NCI-H2081 treated with DMSO at 0.1 percent for 48 hours (cell line): ENCODE measurements around the gene ULK1.
"Not testable (repeated sequence)": the region's sequence is repeated elsewhere in the genome, so short reads cannot be mapped to it uniquely, and the experiment has no call there.

Source experiments
- DNase-seq: peaks from one replicate; lab custom pipeline; 2025; lab: John Stamatoyannopoulos, UW

The ULK1 gene

DNA sequence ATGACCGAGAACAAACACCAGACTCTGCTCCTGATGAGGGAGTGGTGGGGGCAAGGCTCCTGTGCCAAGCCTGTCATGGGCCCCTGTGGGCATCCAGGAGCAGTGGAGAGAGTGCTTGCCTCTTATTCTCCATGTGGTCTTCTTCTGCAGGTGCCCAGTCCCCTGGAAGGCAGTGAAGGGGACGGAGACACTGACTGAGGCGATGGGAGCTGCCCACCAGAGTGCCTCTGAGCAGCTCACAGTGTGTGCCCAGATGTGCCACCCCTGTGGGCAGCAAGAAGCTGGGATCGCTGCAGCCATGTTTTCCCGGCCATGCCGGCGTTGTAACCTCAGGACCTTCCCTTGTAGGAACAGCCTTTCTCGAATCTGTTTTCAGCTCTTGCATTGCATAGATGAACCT lies 49.0 kb downstream of the ULK1 start:
- no peak for DNase-seq

DNA sequence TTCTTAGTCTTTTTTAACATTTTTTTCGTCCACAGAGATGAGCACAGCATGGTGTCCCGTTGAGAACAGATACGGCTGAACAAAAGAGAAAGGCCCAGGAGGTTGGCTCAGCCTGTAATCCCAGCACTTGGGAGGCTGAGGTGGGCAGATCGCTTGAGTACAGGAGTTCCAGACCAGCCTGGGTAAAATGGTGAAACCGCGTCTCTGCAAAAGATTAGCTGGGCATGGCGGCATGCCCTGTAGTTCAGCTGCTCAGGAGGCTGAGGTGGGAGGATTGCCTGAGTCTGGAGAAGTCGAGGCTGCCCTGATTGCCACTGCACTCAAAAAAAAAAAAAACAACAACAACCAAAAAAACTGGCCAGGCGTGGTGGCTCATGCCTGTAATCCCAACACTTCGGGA lies 49.5 kb downstream of the ULK1 start:
- no peak for DNase-seq

DNA sequence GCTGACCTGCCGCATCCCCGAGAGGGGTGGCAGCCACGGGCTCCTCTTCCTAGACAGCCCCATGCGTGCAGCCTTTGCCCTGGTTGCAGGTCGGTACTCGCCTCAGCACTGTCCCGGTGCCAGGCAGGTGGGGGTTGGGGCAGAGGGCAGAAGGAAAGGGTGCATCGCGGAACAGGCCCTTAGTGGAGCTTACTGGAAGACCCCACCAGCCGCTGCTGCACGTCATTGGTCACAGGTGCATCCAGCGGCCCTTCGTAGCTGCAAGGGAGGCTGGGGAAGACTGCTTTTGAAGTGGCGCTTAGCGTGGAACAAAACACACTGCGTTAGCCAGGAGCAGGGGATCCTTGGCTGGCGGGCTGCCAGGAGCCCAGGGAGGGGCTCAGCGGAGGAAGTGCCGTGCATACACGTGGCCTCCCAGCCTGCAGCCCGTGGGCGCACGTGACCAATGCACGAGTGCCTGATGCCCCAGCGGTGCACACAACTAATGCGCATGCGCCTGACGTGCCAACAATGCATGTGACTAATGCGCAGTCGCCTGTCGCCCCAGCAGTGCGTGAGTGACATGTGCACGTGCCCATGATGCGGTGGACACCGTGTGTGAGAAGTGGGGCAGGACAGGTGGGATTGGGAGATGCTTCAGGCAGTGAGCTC lies 50.3 kb downstream of the ULK1 start:
- no peak for DNase-seq

DNA sequence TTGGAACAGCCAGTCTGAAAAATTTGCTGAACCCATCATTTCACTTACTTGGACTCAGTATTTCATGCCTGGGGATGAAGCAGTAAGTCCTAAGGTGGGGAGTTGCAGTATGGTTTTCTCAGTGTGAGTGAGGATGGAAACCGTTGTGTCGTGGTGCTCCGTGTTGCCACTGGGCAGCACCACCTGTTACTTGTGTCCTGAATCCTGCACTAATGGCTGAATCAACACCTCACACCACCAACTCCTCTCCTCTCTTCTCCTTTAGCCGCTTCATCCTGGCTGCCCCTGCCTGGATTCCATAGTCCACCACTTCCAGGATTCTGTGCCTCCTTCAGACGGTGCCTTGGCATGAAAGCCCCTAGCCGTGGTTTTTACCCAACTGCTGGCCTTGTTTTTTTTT lies 52.3 kb downstream of the ULK1 start:
- DNase-seq, result no peak

DNA sequence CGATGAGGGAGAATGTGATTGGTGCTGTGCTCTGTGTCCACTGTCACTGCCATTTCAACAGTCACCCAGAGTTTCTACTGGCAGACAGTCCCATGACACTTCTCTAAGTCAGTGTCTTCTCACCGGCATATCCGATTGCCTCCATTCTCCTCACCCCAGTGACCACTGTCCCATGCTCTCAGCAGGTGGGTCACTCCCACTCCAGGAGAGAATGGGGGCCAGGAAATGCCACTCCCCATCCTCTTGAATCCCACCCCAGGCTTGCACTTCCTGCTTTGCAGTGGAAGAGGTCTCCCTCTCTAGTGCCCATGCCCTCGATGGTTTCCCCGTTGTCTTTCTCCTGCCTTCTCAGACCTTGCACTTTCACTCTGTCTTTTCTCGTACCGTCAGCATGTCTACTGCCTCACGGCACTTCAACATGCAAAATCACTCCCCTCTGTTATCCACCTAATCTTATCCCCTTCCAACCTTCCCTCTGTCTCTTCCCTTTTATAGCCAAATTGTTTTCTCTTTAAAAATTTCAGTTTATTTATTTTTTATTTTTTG lies 53.1 kb downstream of the ULK1 start:
- no peak for DNase-seq

DNA sequence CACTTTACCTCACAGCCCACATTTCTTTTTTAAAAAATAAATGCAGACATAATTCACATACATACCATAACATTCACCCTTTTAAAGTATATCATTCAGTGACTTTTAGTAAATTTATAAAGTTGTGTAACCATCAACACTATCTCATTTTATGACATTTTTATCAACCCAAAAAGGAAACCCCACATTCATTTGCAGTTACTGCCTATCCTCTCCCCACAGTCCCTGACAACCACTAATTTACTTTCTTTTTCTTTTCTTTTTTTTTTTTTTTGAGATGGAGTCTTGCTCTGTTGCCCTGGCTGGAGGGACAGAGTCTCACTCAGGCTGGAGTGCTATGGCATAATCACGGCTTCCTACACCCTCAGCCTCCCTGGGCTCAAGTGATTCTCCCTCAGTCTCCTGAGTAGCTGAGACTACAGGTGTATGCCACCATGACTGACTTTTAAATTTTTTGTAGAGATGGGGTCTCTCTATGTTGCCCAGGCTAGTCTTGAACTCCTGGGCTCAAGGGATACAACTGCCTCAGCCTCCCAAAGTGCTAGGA lies 53.8 kb downstream of the ULK1 start:
- no peak for DNase-seq

DNA sequence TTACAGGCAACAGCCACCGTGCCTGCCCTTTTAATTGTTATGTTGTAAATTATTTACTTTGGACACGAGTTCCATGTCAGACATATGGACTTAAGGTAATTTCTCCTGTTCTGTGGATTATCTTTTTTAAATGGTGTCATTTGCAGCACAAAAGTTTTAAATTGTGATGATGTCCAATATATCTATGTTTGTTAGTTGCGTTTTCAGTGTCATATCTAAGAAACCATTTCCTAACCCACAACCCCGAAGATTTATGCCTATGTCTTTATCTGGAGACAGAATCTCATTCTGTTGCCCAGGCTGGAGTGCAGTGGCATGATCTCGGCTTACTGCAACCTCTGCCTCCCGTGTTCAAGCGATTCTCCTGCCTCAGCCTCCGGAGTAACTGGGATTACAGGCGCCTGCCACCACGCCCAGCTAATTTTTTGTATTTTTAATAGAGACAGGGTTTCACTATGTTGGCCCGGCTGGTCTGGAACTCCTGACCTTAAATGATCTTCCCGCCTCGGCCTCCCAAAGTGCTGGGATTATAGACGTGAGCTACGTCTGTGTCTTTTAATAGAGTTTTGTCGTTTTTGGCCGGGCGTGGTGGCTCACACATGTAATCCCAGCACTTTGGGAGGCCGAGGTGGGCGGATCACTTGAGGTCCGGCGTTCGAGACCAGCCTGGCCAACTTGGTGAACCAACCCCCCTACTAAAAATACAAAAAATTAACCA lies 54.5 kb downstream of the ULK1 start:
- DNase-seq, result not testable (repeated sequence)

DNA sequence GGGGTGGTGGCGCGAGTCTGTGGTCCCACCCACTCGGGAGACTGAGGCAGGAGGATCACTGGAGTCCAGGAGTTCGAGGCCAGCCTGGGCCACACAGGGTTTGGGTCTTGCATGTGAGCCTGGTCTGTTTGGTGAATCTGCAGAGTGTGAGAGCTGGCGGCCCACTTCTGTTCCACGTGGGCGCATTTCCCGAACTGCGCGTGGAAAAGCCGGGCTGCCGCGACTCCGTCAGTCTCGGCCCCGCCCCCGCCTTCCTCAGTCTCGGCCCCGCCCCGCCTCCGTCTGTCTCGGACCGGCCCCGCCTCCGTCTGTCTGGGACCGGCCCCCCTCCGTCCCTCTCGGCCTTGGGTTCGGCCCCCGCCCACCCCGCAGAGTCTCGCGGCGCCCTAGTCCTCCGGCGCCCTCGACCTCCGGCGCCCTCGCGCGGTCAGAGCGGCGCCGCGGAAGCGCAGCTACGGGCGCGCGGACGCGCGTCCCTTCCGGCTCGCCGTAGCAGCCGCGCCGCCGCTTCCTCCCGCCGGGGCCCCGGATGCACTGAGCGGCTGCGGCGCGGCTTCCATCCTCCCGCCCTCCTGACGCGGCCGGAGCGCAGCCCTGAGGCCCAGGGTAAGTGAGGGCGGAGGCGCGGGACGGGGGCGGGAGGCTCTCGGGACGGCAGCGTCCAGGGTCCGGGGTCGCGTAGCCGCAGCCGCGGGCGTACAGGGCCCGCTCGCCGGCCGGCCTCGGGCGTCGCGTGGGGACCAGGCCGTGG lies 55.2 kb downstream of the ULK1 start, which contains the start of gene EP400:
TSS of gene EP400 (plus strand) at position 512 of the 751 bp plus-strand sequence. CDS start 10,678 bp downstream, outside the sequence.
- peak; percentile 61 for DNase-seq

DNA sequence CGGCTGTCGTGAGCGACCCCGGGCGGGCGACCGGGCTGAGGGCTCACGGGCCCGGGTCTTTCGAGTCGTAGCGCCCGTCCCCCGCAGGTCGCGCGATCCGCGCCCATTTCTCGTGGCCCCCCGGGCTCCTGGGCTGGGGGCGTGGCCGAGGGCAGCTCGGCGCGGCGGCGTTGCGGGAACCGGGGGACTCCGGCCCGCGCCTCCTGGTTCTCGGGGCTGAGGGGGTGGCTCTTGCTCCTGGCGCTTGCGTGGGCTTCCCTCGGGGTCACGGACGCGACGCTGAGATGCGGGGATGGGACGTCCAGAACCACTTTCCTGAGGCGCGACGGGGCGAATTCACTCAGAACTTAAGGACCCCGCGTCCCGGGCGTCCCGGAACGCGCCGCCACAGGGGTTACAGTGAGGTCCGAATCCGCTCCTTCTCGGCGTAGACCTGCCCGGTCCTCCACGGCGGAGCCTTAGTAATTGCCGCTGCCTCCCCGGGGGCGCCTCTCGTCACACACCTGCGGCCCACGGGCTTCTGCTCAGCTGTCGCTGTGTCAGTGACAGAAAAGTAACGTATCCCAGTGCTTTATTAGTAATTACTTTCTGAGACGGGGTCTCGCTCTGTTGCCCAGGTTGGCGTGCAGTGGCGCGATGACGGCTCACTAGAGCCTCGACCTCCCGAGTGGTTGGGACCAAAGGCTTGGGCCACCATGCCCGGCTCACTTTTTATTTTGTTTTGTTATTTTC lies 55.9 kb downstream of the ULK1 start:
- no peak for DNase-seq

DNA sequence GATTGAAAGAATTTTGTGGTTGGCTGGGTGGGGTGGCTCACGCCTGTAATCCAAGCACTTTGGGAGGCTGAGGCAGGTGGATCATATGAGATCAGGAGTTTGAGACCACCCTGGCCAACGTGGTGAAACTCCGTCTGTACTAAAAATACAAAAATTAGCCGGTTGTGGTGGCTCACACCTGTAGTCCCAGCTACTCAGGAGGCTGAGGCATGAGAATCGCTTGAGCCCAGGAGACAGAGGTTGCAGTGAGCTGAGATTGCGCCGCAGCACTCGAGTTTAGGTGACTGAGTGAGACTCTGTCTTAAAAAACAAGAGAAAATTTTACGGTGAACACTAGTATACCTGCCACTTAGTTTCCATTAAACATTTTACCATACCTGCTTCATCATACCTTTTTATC lies 59.4 kb downstream of the ULK1 start:
- DNase-seq, result not testable (repeated sequence)

DNA sequence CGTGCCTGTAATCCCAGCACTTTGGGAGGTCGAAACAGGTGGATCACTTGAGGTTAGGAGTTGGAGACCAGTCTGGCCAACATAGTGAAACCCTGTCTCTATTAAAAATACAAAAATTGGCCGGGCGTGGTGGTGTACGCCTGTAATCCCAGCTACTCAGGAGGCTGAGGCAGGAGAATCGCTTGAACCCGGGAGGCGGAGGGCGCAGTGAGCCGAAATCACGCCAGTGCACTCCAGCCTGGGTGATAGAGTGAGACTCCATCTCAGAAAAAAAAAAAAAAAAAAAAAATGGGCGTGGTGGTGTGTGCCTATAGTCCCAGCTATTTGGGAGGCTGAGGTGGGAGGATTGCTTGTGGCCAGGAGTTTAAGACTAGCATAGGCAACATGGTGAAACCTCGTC lies 60.0 kb downstream of the ULK1 start:
- DNase-seq, result not testable (repeated sequence)

DNA sequence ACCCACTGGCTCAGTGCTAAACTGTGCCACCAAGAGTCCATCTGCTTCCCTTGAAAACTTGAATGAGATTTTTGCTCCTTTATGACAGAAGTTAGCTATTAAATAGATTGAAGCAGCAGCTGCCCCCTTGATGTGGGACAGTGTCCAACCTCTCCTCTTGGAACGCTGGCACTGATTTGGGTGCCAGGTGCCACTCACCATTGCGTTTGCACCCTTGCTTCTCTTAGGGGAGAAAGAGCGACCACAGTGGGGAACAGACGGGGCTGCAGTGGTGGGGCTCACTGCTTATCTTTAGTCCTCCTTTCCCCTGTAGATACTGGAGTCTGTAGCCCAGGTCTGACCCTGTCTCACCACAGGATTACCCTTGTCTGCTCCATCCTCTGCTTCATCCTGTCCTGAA lies 64.7 kb downstream of the ULK1 start:
- no peak for DNase-seq

DNA sequence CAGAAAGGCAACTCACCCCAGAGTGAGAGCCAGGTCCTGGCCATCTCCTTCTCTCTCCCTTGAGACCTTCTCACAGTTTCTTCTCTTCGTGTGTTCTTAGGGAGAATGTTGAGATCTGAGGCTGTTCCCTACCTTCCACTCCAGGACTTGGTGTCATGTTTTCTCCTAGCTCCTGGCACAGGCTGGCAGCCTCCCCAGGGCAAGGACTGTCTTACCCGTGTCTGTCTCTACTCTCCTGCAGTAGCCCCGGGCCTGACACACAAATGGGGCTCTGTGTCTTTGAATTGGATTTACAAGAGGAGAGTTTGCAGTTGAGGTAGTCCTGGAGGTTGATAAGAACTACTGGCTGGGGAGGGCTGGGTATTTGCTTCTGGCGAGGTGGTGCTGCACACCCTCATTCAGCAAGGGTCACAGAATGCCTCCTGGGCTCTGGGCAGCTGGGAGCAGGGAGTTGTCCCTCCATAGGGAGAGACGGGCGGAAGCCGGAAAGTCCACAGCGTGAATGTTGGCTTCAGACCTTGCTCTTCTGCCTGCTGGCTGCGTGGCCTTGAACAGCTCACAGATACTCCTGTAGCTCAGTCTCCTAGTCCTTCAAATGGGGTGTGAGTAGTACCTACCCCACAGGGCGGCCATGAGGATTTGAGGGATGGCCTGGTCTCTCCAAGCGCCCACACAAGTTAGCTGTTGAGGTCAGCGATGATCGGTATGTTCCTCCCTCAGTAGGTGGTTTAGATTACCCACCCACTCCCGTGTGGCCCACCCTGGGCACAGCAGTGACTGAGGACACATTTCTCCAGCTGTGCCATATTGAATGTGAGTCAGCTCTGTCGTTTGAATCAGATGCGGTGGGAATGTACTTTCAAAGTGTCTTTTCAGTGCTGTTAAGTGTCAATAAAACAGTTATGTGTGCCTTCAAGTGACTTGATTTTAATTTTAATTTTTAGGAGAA lies 65.5 kb downstream of the ULK1 start:
- DNase-seq, result no peak

DNA sequence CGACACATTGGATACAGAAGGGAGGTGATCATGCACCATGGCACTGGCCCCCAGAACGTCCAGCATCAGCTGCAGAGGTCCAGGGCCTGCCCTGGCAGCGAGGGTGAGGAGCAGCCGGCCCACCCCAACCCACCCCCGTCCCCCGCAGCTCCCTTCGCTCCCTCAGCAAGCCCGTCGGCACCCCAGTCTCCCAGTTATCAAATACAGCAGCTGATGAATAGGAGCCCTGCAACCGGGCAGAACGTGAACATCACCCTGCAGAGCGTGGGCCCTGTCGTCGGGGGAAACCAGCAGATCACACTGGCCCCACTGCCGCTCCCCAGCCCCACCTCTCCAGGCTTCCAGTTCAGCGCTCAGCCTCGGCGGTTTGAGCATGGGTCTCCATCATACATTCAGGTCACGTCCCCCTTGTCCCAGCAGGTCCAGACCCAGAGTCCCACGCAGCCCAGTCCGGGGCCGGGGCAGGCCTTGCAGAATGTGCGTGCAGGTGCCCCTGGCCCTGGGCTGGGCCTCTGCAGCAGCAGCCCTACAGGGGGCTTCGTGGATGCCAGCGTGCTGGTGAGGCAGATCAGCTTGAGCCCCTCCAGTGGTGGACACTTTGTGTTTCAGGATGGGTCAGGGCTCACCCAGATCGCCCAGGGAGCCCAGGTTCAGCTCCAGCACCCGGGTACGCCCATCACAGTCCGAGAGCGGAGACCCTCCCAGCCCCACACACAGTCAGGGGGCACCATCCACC lies 66.3 kb downstream of the ULK1 start:
- DNase-seq, result not testable (repeated sequence)

DNA sequence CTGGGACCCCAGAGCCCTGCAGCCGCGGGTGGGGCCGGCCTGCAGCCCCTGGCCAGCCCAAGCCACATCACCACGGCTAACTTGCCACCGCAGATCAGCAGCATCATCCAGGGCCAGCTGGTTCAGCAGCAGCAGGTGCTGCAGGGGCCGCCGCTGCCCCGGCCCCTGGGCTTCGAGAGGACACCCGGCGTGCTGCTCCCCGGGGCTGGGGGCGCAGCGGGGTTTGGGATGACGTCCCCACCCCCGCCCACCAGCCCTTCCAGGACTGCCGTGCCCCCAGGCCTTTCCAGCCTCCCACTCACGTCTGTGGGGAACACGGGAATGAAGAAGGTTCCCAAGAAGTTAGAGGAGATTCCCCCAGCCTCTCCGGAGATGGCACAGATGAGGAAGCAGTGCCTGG lies 66.9 kb downstream of the ULK1 start:
- DNase-seq, result not testable (repeated sequence)

DNA sequence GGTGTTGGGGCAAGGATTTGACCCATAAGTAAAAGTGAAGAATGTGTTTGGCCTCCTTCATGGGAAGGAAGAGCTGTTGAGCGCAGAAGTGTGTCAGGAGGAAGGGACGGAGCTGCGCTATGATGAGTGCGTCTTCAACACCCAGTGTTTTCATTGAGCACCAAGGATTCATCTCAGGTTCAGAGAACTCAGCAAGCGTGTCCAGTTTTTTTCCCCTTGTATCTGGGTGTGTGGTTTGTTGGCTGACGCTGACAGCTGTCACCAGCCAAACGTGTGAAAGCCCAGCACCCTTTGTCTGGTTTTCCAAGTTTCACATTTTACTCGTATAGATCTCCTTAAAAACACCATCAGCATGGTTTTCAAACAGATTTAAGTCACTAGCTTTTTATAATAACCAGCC lies 67.6 kb downstream of the ULK1 start:
- no peak for DNase-seq

DNA sequence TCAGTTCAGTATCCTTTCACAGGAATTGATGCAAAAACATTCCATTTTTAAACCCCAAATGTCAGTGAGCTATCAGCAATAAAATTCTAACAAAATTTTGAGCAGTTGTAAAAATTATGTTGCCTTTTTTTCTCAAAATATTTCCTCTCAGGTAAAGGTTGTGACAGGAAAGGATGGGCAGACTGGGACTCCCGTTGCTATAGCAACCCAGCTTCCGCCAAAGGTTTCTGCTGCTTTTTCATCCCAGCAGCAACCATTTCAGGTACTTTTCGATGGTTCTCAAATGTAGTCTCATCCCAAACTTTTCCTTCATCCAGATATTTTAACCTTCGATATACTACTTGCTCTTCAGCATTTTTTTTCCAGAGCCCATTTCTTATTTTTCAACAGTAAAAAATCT lies 69.0 kb downstream of the ULK1 start:
- DNase-seq, result no peak

DNA sequence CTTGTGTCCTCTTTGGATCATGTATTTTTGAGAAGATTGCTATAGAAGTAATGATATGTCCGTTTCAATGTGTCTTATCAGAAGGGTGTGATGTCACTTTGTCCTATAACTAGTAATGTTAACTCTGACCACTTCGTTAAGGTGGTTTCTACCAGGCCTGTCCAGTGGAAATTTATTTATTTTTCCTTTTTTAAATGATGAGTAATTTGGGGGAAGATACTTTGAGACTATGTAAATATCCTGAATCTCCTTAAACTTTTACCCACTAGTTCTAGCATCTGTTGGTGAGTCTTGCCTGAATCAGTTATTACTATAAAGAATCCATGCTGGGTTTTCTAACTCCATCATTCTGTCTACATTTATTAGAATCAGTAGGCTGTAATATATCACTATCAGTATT lies 70.7 kb downstream of the ULK1 start:
- no peak for DNase-seq

DNA sequence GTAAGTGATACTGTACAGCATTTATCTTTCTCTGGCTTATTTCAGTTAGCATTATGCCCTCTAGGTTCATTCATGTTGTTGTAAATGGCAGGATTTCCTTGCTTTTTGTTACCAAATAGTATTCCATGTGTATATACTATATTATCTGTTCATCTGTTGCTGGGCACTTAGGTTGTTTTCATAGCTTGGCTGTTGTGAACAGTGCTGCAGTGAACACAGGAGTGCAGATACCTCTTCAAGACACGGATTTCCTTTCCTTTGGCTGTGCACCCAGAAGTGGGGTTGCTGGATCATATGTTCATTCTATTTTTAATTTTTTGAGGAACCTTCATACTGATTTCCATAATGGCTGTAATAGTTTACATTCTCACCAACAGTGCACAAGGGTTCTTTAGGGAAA lies 76.8 kb downstream of the ULK1 start:
- no peak for DNase-seq
